Astrocyte of the cerebellum (primary cell): ENCODE data around the gene LHFPL3.
A peak's percentile ranks its signal among the peaks of the same experiment; 100 is the strongest.
"Not testable (repeated sequence)": the region's sequence is repeated elsewhere in the genome, so short reads cannot be mapped to it uniquely, and the experiment has no call there.

Experiments used
- DNase-seq: peaks from one replicate; pipeline ENCODE4 v3.0.0-alpha.2; 2011; ENCODE audit warnings: low read depth
- H3K4me3 ChIP-seq: 2 replicates; pipeline ENCODE4 v1.5.1; 2011; ENCODE audit warnings: mild to moderate bottlenecking, low read depth, low read length, moderate library complexity
- CTCF ChIP-seq: IDR thresholded peaks from 2 replicates; pipeline ENCODE4 v1.5.1; 2012; ENCODE audit warnings: low read length, low read depth, moderate library complexity, mild to moderate bottlenecking; ENCODE audit errors: missing control alignments
- in situ Hi-C: cut with HindIII; loops from 2 replicates; pipeline ENCODE4 v1.10.0; 2017; ENCODE audit warnings: low sequenced_read_pairs

The LHFPL3 gene

DNA sequence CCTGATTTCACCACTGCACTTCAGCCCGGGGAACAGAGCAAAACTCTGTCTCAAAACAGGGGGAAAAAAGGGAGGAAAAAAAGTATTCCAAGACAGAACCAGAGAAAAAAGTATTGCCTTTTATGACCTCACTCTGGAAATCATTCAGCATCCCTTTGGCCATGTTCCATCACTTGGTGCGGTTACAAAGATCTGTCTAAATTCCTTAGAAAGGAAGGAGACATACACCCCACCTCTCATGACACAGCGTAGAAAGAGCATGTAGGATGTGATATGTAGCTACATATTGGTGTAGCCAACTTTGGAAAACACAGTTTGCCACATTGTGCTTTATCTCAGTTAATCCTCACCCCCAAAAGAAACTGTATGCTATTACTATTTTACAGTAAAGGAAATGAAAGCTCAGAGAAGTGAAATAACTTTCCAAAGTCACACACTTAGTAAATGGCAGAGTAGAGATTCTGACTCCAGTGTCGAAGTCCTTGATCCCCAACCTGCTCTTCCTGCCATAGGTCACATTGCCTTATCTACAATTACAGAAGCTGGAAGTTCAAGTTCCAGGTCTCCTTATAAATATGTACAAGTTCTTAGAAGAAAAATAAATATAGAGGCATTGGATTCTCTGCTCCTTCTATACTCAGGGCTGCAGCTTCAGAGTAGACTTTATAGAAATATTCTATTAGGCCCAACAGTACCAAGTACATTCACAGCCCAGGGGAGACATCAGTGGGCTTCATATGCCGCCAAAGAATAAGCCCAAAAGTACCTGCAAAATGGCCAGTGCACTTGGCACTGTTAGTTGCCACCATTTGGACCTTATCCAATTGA, 594.0 kb downstream of the LHFPL3 start:
- in situ Hi-C loops: no loop called here
- no peak for DNase-seq
- no peak overlapping the region for H3K4me3 ChIP-seq
- no peak for TF ChIP-seq CTCF

GRCh38 chr7:104923010-104923421, 594.6 kb downstream of the LHFPL3 start:
- in situ Hi-C loops: no loop called here
- DNase-seq: peak; percentile 78
- H3K4me3 ChIP-seq: no peak overlapping the region
- TF ChIP-seq CTCF: peak; percentile 79

DNA sequence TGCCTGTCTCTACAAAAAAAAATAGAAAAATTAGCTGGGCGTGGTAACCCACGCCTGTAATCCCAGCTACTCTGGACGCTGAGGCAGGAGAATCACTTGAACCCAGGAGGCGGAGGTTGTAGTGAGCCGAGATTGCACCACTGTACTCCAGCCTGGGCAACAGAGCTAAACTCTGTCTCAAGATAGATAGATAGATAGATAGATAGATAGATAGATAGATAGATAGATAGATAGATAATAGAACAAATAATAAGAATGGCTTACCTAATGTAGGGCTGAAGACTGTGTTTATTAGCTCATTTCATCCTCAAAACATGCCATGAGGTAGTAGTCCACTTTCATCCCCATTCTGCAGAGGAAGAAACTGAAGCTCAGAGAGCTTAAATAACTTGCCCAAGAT, 597.8 kb downstream of the LHFPL3 start:
- H3K4me3 ChIP-seq, DNase-seq, in situ Hi-C loops: not testable (repeated sequence)

DNA sequence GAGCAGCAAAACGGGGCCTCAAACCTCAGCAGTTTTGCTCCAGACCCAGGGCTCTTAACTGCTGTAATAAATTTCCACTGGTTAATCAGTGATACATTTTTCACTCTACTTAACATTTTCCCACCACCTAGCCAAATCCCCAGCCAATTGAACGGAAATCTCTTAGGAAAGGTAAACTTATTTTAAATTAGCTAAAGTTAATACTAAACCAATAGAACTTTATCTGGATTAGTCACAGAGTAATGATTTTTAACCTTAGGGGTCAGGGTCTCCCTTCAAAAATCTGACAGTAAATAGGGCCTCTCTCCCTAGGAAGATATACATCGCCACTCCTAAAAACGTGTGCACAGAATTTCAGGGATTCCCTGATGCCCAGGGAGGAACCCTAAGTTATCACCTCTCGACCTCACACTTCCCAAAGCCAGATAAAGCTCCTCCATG, 598.2 kb downstream of the LHFPL3 start:
- in situ Hi-C loops: no loop called here
- H3K4me3 ChIP-seq: no peak overlapping the region
- no peak for TF ChIP-seq CTCF
- DNase-seq: no peak

- TF ChIP-seq CTCF: no peak
- DNase-seq: no peak
- no peak overlapping the region for H3K4me3 ChIP-seq
- in situ Hi-C loops: no loop called here
Measured at GRCh38 chr7:104927055-104927454, 598.7 kb downstream of the LHFPL3 start.

GRCh38 chr7:104928721-104929400, 600.5 kb downstream of the LHFPL3 start:
- no peak overlapping the region for H3K4me3 ChIP-seq
- in situ Hi-C loops: no loop called here
- no peak for DNase-seq
- no peak for TF ChIP-seq CTCF

DNA sequence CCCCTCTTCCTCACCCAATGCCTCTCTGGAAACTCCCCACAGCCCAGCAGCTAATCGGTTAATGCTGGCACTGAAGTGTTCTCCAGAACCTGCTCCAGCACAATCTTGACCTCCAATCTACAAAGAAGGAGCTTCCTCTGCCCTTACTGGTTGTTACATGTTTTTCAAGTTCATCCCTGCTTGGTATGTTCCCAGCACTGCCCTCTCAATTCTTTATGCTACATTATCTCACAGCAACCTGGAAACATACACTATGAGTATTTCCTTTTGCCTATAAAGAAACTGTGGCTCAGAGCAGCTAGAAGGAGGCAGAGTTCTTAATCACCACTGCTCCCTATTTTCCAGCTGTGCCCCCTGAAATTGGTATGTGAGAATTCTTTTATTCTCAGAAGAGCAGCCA, 601.5 kb downstream of the LHFPL3 start:
- in situ Hi-C loops: no loop called here
- H3K4me3 ChIP-seq: no peak overlapping the region
- DNase-seq: no peak
- TF ChIP-seq CTCF: no peak
